Measurements from ENCODE around the gene AJAP1.

- TF ChIP-seq, protein P1, sequence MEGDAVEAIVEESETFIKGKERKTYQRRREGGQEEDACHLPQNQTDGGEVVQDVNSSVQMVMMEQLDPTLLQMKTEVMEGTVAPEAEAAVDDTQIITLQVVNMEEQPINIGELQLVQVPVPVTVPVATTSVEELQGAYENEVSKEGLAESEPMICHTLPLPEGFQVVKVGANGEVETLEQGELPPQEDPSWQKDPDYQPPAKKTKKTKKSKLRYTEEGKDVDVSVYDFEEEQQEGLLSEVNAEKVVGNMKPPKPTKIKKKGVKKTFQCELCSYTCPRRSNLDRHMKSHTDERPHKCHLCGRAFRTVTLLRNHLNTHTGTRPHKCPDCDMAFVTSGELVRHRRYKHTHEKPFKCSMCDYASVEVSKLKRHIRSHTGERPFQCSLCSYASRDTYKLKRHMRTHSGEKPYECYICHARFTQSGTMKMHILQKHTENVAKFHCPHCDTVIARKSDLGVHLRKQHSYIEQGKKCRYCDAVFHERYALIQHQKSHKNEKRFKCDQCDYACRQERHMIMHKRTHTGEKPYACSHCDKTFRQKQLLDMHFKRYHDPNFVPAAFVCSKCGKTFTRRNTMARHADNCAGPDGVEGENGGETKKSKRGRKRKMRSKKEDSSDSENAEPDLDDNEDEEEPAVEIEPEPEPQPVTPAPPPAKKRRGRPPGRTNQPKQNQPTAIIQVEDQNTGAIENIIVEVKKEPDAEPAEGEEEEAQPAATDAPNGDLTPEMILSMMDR (IDR thresholded peaks at IDR 0.05): no peak
- TF ChIP-seq POLR2A (IDR thresholded peaks at IDR 0.05): no peak
Measured at GRCh38 chr1:4673494-4673893, 19.1 kb downstream of the AJAP1 start.

All from testis (tissue), 2 donors.